HepG2 (cell line): Measurements from ENCODE around the gene DCUN1D4. TPM values are rescaled to one million over a fixed set of nuclear protein-coding genes. Genes with fewer than 3 reads are reported as not detected.

Experiments used
- ATAC-seq: fragments of 200-7000 bp; cut with Tn5 transposase; 3 replicates; pipeline ENCODE4 v1.9.1; 2020; ENCODE audit warnings: mild to moderate bottlenecking, moderate library complexity
- BruUV-seq: library from RNA; stranded (reverse); fragments of 400-500 nt; replicated peaks from 2 replicates; lab custom pipeline; 2021; lab: Mats Ljungman, UMichigan
- CTCF ChIA-PET: fragments of 300-600 bp; formaldehyde crosslinking; extraction: SDS; loops from one replicate; lab custom pipeline; 2021; ENCODE audit warnings: low total read pairs, inconsistent platforms, low intra/inter-chr PET ratio; lab: Yijun Ruan, JAX
- POLR2A ChIA-PET: fragments of 350-600 bp; sonication (Branson Sonifier 250); formaldehyde crosslinking; loops from one replicate; lab custom pipeline; 2020; ENCODE audit warnings: antibody characterized with exemption, inconsistent platforms; lab: Yijun Ruan, JAX
- DNase-seq: peaks from one replicate; pipeline ENCODE4 v3.0.0-alpha.2; 2015; ENCODE audit warnings: low spot score
- FAIRE-seq: peaks from 3 replicates; lab custom pipeline; 2011; peaks lifted over from hg19 to GRCh38; lab: Jason Lieb, UNC
- H2AFZ ChIP-seq: one replicate; pipeline ENCODE4 v1.6.1; 2011; ENCODE audit warnings: low read length, inconsistent platforms
- H3K27ac ChIP-seq: fragments of 300-600 bp; 3 replicates; pipeline ENCODE4 v1.8.0; 2011; ENCODE audit warnings: mixed run types, mild to moderate bottlenecking, mixed read lengths, low read length, inconsistent platforms; ENCODE audit not compliant: insufficient read depth; ENCODE audit errors: extremely low read length
- H3K27me3 ChIP-seq, 2 experiments: fragments of 200-600 bp in 1 of 2; 2 replicates in 1 of 2; 3 replicates in 1 of 2; pipeline versions ENCODE4 v1.6.0 to v1.8.0; 2011; ENCODE audit warnings: low read length in 2 of 2, mild to moderate bottlenecking in 2 of 2, moderate library complexity in 2 of 2, inconsistent platforms in 1 of 2; ENCODE audit not compliant: insufficient read depth in 2 of 2, control insufficient read depth in 1 of 2
- H3K36me3 ChIP-seq, 2 experiments: fragments of 200-600 bp in 1 of 2; replicated peaks in 1 of 2; 2 replicates in 1 of 2; 3 replicates in 1 of 2; pipeline versions ENCODE4 v1.5.1 to v1.8.0; 2011; ENCODE audit warnings: low read length in 2 of 2, inconsistent platforms in 1 of 2; ENCODE audit not compliant: insufficient read depth in 2 of 2, control insufficient read depth in 1 of 2
- H3K4me1 ChIP-seq: 2 replicates; pipeline ENCODE4 v1.5.1; 2012; ENCODE audit warnings: low read length, inconsistent platforms; ENCODE audit not compliant: insufficient read depth
- H3K4me2 ChIP-seq: 2 replicates; pipeline ENCODE4 v1.6.0; 2011; ENCODE audit warnings: low read depth, low read length, inconsistent platforms
- H3K4me3 ChIP-seq, 3 experiments: fragments of 200-600 bp in 1 of 3; sonication (generic), shearing (Covaris generic) in 1 of 3; replicated peaks in 1 of 3; 2 replicates each; pipeline ENCODE4 v1.5.1; 2011 to 2016; ENCODE audit warnings: low read length in 3 of 3, inconsistent platforms in 2 of 3, low read depth in 2 of 3, mild to moderate bottlenecking in 2 of 3, control low read depth in 1 of 3, mixed read lengths in 1 of 3; ENCODE audit not compliant: insufficient read depth in 1 of 3
- H3K79me2 ChIP-seq: one replicate; pipeline ENCODE4 v1.6.1; 2011; ENCODE audit warnings: low read length, inconsistent platforms; ENCODE audit not compliant: insufficient read depth
- H3K9ac ChIP-seq: 2 replicates; pipeline ENCODE4 v1.6.0; 2011; ENCODE audit warnings: mild to moderate bottlenecking, low read depth, low read length, inconsistent platforms; ENCODE audit not compliant: insufficient read depth
- H3K9me3 ChIP-seq: 2 replicates; pipeline ENCODE4 v1.5.1; 2012; ENCODE audit warnings: mild to moderate bottlenecking, low read length
- H4K20me1 ChIP-seq: 2 replicates; pipeline ENCODE4 v1.6.0; 2011; ENCODE audit warnings: inconsistent platforms, mild to moderate bottlenecking, low read length, moderate library complexity; ENCODE audit not compliant: insufficient read depth
- CENPX ChIP-seq: sonication (generic); formaldehyde crosslinking; IDR thresholded peaks from 2 replicates; pipeline ENCODE4 v1.9.0; 2021; ENCODE audit warnings: mild to moderate bottlenecking, missing genetic modification reagents, moderate library complexity
- MYNN ChIP-seq: sonication (generic); formaldehyde crosslinking; IDR thresholded peaks from 2 replicates; pipeline ENCODE4 v1.4.0; 2020; ENCODE audit warnings: mild to moderate bottlenecking, low read depth, missing genetic modification reagents
- POLR2AphosphoS2 ChIP-seq: IDR thresholded peaks from 2 replicates; pipeline ENCODE4 v1.6.1; 2011; ENCODE audit warnings: low read depth, low read length, improper control_type of control experiment
- TOPORS ChIP-seq: sonication (generic); formaldehyde crosslinking; IDR thresholded peaks from 2 replicates; pipeline ENCODE4 v1.8.0; 2023; ENCODE audit warnings: mild to moderate bottlenecking, missing genetic modification reagents
- ZNF12 ChIP-seq: sonication (generic); formaldehyde crosslinking; IDR thresholded peaks from 2 replicates; pipeline ENCODE4 v1.5.0; 2020; ENCODE audit warnings: missing genetic modification reagents
- ZNF343 ChIP-seq: sonication (generic); formaldehyde crosslinking; IDR thresholded peaks from 2 replicates; pipeline ENCODE4 v1.4.0; 2020; ENCODE audit warnings: mild to moderate bottlenecking, missing genetic modification reagents
- ZNF766 ChIP-seq: sonication (generic); formaldehyde crosslinking; IDR thresholded peaks from 2 replicates; pipeline ENCODE4 v1.5.0; 2020; ENCODE audit warnings: missing genetic modification reagents, borderline replicate concordance
- ZSCAN21 ChIP-seq: sonication (generic); formaldehyde crosslinking; IDR thresholded peaks from 2 replicates; pipeline ENCODE4 v1.8.0; 2022; ENCODE audit warnings: mild to moderate bottlenecking, missing genetic modification reagents, moderate library complexity, borderline replicate concordance
- WGBS: methylation state at CpG from one replicate; pipeline ENCODE4 v1.1.6; 2017; ENCODE audit warnings: low lambda C conversion rate; 5-methylcytosine and 5-hydroxymethylcytosine counted together
- in situ Hi-C: cut with HindIII; loops from 2 replicates; pipeline ENCODE4 v1.10.0; 2017; ENCODE audit warnings: low pct_unique_long_range_greater_than_20kb; ENCODE audit not compliant: extremely low pct_ligation_motif_present
- intact Hi-C: fragments of 100-400 bp; cut with micrococcal nuclease; formaldehyde crosslinking; loops from one replicate; pipeline ENCODE4 v1.10.0; 2022; ENCODE audit not compliant: unreplicated experiment
- polyA plus RNA-seq, 8 experiments: library from polyadenylated mRNA; depleted of rRNA in 3 of 8; stranded (reverse) in 7 of 8; unstranded in 1 of 8; fragments of >200 nt; fragmentation: Illumina TruSeq in 4 of 8; extraction: Trizol in 4 of 8; gene quantifications; 2 replicates each; pipeline versions ENCODE4 v1.2.1 to v1.2.3, GENCODE V29; 2011 to 2016; ENCODE audit warnings: low read depth in 4 of 8, missing spikeins in 1 of 8, mixed read lengths in 1 of 8; ENCODE audit not compliant: insufficient read depth in 1 of 8
- total RNA-seq, 5 experiments: library from RNA; depleted of rRNA; stranded (reverse); fragments of >200 nt; fragmentation: Illumina TruSeq; extraction: Trizol; gene quantifications; 2 replicates each; pipeline ENCODE4 v1.2.3, GENCODE V29; 2016; ENCODE audit warnings: low read depth in 1 of 5
- TF ChIP-seq, protein P1 (sequence below): sonication (generic); formaldehyde crosslinking; IDR thresholded peaks from 2 replicates; pipeline ENCODE4 v1.8.1; 2023; ENCODE audit warnings: missing genetic modification reagents, mild to moderate bottlenecking, borderline replicate concordance
- TF ChIP-seq, protein P2 (sequence below): sonication (generic); formaldehyde crosslinking; IDR thresholded peaks from 2 replicates; pipeline ENCODE4 v1.4.0; 2020; ENCODE audit warnings: mild to moderate bottlenecking, low read depth, missing genetic modification reagents
- TF ChIP-seq, protein P3 (sequence below): sonication (generic); formaldehyde crosslinking; IDR thresholded peaks from 2 replicates; pipeline ENCODE4 v1.4.0; 2020; ENCODE audit warnings: missing genetic modification reagents
- TF ChIP-seq, protein P4 (sequence below): sonication (generic); formaldehyde crosslinking; conservative IDR thresholded peaks from 2 replicates; pipeline ENCODE4 v1.4.0; 2020; ENCODE audit warnings: missing genetic modification reagents

The DCUN1D4 gene
- total and polyA plus RNA-seq, 2 of the 13 experiments (the other 11 are each of a cell fraction or from before 2014, with no cell fraction given) = 27.9 to 44.4 TPM

DNA sequence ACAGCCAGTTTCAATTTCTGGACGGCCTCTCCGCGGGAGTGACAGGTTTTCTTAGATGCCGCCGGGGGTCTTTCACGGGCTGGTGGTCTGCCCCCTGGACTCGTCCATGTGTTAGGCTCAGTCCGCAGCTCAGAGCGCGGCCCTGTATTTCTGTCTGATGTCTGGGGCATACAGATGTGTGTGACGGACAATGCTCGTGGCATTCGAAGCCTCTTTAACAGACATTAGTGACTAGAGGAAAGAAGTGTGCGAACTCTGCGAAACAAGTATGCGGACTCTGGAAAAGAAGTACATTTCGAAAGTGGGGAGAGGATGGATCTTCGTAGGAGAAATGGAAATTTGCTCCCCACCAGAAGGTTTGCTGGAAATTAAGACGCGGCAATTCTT lies 793 bp upstream of the DCUN1D4 start (continued):
- TF ChIP-seq ZSCAN21 (CRISPR knock-in tag) = 0 out of 2 replicates have a peak, but pooled peaks have one; percentile 37
- no peak for TF ChIP-seq ZNF343 (CRISPR knock-in tag)
- TF ChIP-seq ZNF12 = no peak
- TF ChIP-seq MYNN (CRISPR knock-in tag) = no peak
- no peak for TF ChIP-seq POLR2AphosphoS2

DNA sequence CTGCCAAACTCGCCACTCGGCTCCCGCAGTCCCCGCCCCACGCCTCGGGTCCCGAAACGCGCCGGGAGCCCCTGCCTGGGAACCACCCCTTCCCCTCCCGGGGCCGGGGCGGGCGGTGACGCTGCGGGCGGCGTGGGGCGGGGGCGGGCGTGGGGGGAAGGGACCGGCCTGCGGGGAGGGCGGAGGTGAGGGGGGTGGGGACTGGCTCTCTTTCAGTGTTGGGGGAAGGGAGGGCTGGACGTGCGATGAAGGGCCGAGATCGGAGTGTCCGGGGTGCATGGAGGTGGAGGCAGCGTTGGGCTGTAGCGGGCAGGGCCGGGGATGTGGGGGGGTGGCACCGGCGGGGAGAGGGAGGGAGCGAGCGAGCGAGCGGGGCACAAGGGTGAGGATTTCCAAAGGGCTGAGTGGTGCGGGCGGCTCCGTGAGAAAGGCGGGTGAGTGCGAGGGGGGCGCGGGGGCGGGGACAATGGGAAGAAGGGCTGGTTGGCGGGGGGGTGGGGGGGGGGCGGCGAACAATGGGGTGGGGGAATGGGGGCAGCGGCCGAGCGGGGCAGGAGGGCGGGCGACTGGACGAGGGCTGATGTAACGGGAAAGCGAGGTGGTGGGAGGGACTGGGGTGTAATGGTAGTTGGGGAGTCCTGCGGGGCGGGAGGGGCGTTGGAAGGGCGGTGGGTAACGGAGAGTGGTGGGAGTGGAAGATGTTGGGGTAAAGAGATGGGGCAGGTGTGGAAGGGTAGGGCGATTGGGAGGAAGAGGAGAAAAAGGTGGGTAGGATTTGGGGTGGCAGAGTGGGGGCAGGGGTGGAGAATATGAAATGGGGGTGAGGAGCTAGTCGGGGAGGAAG lies 578 bp downstream of the DCUN1D4 start:
- CTCF ChIA-PET = no interaction called here
- ATAC-seq = peak; percentile 31
- Histone ChIP-seq H3K79me2 (peaks cover 38% of the 10 kb centered on the region), H3K4me1 (peaks cover 28% of the 10 kb centered on the region), H3K27ac (peak overlapping the region; percentile 85), H3K9ac (peak overlapping the region; percentile 85; the same call in 1 of the 2 replicates), H3K9me3 (no peaks in the 10 kb centered on the region), H3K36me3 (no peaks in the 10 kb centered on the region), H4K20me1 (no peaks in the 10 kb centered on the region), H3K27me3 (no peaks in the 10 kb centered on the region; a peak in 1 of 5 replicates), H3K4me3 (peak overlapping the region; percentile 83 to 88 (median 85)), H3K4me2 (peak overlapping the region; percentile 95), H2AFZ (no peak overlapping the region)
- POLR2A ChIA-PET = interaction anchor here (0.7 to 1.8 kb wide), 10 partner anchors 9 to 870 kb away, joined by 3 to 15 read pairs (median 6); partner anchors contain the start of genes SGCB and USP46
- 1% methylated on average over 40 of the region's 64 CpGs for WGBS
- intact Hi-C loops = loop anchor here (1.0 kb wide), 2 partner anchors 10 to 66 kb away; no protein-coding TSS in a partner anchor
- in situ Hi-C loops = loop anchor here (5.0 kb wide), 1 partner anchor 39 kb away; no protein-coding TSS in a partner anchor
- DNase-seq = peak; percentile 28
- BruUV-seq = no TSS peak
- no peak for FAIRE-seq
- 0 out of 2 replicates have a peak, but pooled peaks have one; percentile 3 for TF ChIP-seq TOPORS
- TF ChIP-seq, protein P1, sequence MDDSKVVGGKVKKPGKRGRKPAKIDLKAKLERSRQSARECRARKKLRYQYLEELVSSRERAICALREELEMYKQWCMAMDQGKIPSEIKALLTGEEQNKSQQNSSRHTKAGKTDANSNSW (CRISPR knock-in tag) = no peak
- TF ChIP-seq, protein P2, sequence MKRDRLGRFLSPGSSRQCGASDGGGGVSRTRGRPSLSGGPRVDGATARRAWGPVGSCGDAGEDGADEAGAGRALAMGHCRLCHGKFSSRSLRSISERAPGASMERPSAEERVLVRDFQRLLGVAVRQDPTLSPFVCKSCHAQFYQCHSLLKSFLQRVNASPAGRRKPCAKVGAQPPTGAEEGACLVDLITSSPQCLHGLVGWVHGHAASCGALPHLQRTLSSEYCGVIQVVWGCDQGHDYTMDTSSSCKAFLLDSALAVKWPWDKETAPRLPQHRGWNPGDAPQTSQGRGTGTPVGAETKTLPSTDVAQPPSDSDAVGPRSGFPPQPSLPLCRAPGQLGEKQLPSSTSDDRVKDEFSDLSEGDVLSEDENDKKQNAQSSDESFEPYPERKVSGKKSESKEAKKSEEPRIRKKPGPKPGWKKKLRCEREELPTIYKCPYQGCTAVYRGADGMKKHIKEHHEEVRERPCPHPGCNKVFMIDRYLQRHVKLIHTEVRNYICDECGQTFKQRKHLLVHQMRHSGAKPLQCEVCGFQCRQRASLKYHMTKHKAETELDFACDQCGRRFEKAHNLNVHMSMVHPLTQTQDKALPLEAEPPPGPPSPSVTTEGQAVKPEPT (CRISPR knock-in tag) = no peak
- TF ChIP-seq, protein P3, sequence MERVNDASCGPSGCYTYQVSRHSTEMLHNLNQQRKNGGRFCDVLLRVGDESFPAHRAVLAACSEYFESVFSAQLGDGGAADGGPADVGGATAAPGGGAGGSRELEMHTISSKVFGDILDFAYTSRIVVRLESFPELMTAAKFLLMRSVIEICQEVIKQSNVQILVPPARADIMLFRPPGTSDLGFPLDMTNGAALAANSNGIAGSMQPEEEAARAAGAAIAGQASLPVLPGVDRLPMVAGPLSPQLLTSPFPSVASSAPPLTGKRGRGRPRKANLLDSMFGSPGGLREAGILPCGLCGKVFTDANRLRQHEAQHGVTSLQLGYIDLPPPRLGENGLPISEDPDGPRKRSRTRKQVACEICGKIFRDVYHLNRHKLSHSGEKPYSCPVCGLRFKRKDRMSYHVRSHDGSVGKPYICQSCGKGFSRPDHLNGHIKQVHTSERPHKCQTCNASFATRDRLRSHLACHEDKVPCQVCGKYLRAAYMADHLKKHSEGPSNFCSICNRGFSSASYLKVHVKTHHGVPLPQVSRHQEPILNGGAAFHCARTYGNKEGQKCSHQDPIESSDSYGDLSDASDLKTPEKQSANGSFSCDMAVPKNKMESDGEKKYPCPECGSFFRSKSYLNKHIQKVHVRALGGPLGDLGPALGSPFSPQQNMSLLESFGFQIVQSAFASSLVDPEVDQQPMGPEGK = peak; percentile 20; the same call in 1 of the 2 replicates
- TF ChIP-seq, protein P4, sequence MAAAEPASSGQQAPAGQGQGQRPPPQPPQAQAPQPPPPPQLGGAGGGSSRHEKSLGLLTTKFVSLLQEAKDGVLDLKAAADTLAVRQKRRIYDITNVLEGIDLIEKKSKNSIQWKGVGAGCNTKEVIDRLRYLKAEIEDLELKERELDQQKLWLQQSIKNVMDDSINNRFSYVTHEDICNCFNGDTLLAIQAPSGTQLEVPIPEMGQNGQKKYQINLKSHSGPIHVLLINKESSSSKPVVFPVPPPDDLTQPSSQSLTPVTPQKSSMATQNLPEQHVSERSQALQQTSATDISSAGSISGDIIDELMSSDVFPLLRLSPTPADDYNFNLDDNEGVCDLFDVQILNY (CRISPR knock-in tag) = no peak
- TF ChIP-seq ZNF766 (CRISPR knock-in tag) = no peak
- no peak for TF ChIP-seq CENPX (CRISPR knock-in tag)
